GM19397 (cell line): ENCODE data around the gene RGL2.
"Not testable (repeated sequence)": the region's sequence is repeated elsewhere in the genome, so short reads cannot be mapped to it uniquely, and the experiment has no call there.

Source experiments
- ATAC-seq: cut with Tn5 transposase; IDR thresholded peaks from one replicate; pipeline ENCODE4 v1.9.1; 2021; ENCODE audit warnings: mild to moderate bottlenecking, moderate library complexity; ENCODE audit not compliant: unreplicated experiment

RGL2 gene

GRCh38 chr6:33273924-33274902 lies 24.5 kb downstream of the RGL2 start:
- ATAC-seq: no peak

GRCh38 chr6:33273129-33273923 lies 25.4 kb downstream of the RGL2 start:
- ATAC-seq: no peak

GRCh38 chr6:33272275-33273128 lies 26.2 kb downstream of the RGL2 start:
- no peak for ATAC-seq

- ATAC-seq: peak; percentile 76
Measured at GRCh38 chr6:33271468-33272274, 27.1 kb downstream of the RGL2 start, which contains the start of the genes RPS18 and VPS52. Gene RPS18, plus strand, starts transcription at chr6:33272075. Its CDS starts 45 bp downstream, at chr6:33272120. Gene VPS52, minus strand, starts transcription at chr6:33271876. Its CDS starts 201 bp downstream, at chr6:33271675.

GRCh38 chr6:33271117-33271467 lies 27.6 kb downstream of the RGL2 start:
- ATAC-seq: no peak

GRCh38 chr6:33264015-33264414 lies 34.7 kb downstream of the RGL2 start:
- no peak for ATAC-seq

GRCh38 chr6:33262490-33262889 lies 36.3 kb downstream of the RGL2 start:
- not testable (repeated sequence) for ATAC-seq

GRCh38 chr6:33259032-33259431 lies 39.7 kb downstream of the RGL2 start:
- no peak for ATAC-seq

GRCh38 chr6:33254591-33254990 lies 44.2 kb downstream of the RGL2 start:
- no peak for ATAC-seq

- no peak for ATAC-seq
Measured at GRCh38 chr6:33252759-33253158, 46.0 kb downstream of the RGL2 start.

GRCh38 chr6:33251395-33252012 lies 47.2 kb downstream of the RGL2 start:
- ATAC-seq: no peak

GRCh38 chr6:33250731-33251130 lies 48.0 kb downstream of the RGL2 start:
- ATAC-seq: no peak

GRCh38 chr6:33249732-33250630 lies 48.8 kb downstream of the RGL2 start:
- peak; percentile 5 for ATAC-seq

GRCh38 chr6:33248932-33249731 lies 49.6 kb downstream of the RGL2 start:
- ATAC-seq: peak; percentile 83

- peak; percentile 6 for ATAC-seq
Measured at GRCh38 chr6:33248643-33248931, 50.2 kb downstream of the RGL2 start.

GRCh38 chr6:33247977-33248642 lies 50.6 kb downstream of the RGL2 start:
- ATAC-seq: peak; percentile 28

- no peak for ATAC-seq
Measured at GRCh38 chr6:33243476-33243875, 55.3 kb downstream of the RGL2 start.
